ENCODE data around the gene ACADVL. TPM values are rescaled to one million over a fixed set of nuclear protein-coding genes. Genes with fewer than 3 reads are reported as not detected.

ACADVL gene
- total and polyA plus RNA-seq, 2 of the 4 experiments (the other 2 are of a cell fraction), result 139 to 752 TPM

Small RNA genes within 50 kb of the gene (microRNA-seq; reads per million reads assigned to microRNA genes)
- not detected for gene AC120057.4 (ENCODE audit: insufficient read depth, insufficient read length)
- gene MIR324 (ENCODE audit: insufficient read depth in 1 of 2, insufficient read length in 1 of 2, unreplicated experiment in 1 of 2), result 432 to 1,785 reads per million in 2 experiments
- gene RF00019 (ENCODE audit: insufficient read depth, insufficient read length), result not detected

Small RNA genes within 50 kb of the gene (small RNA-seq; reads per million reads assigned to genes)
- gene AC120057.4 (0 reads per million in 5 experiments), gene MIR324 (29.3 to 4,859 (median 1,963) reads per million in 5 experiments), gene RF00019 (0 reads per million in 5 experiments)

Other genes starting within 250 kb of the ACADVL start
Only the 30 nearest of the 33 such genes appear.
- 31.1 and 42.3 TPM in 2 replicates for gene RNASEK, start 207.3 kb upstream of the ACADVL start, total RNA-seq (2012; rRNA removed)
- 165 and 183 TPM in 2 replicates for gene RNASEK, start 207.3 kb upstream of the ACADVL start, polyA plus RNA-seq (2012; rRNA removed)
- not detected in 2 replicates for gene BCL6B, start 196.9 kb upstream of the ACADVL start, total RNA-seq (2012; rRNA removed)
- gene BCL6B, start 196.9 kb upstream of the ACADVL start, polyA plus RNA-seq (2012; rRNA removed), result not detected in 2 replicates
- gene SLC16A13, start 183.9 kb upstream of the ACADVL start, total RNA-seq (2012; rRNA removed), result under 0.01 and 0.18 TPM in 2 replicates
- gene SLC16A13, start 183.9 kb upstream of the ACADVL start, polyA plus RNA-seq (2012; rRNA removed), result 2.2 and 2.3 TPM in 2 replicates
- not detected in 2 replicates for gene SLC16A11, start 175.8 kb upstream of the ACADVL start, total RNA-seq (2012; rRNA removed)
- not detected in 2 replicates for gene SLC16A11, start 175.8 kb upstream of the ACADVL start, polyA plus RNA-seq (2012; rRNA removed)
- gene CLEC10A, start 139.7 kb upstream of the ACADVL start, total RNA-seq (2012; rRNA removed), result not detected in 2 replicates
- gene CLEC10A, start 139.7 kb upstream of the ACADVL start, polyA plus RNA-seq (2012; rRNA removed), result not detected in 2 replicates
- not detected in 2 replicates for gene ASGR2, start 105.1 kb upstream of the ACADVL start, total RNA-seq (2012; rRNA removed)
- gene ASGR2, start 105.1 kb upstream of the ACADVL start, polyA plus RNA-seq (2012; rRNA removed), result not detected in 2 replicates
- 1.3 and 1.9 TPM in 2 replicates for gene ASGR1, start 40.6 kb upstream of the ACADVL start, total RNA-seq (2012; rRNA removed)
- gene ASGR1, start 40.6 kb upstream of the ACADVL start, polyA plus RNA-seq (2012; rRNA removed), result 3.8 and 4.2 TPM in 2 replicates
- gene DLG4, start 102 bp upstream of the ACADVL start, total RNA-seq (2012; rRNA removed), result 8.1 and 8.2 TPM in 2 replicates
- gene DLG4, start 102 bp upstream of the ACADVL start, polyA plus RNA-seq (2012; rRNA removed), result 28.5 and 30.5 TPM in 2 replicates
- gene DVL2, start 14.6 kb downstream of the ACADVL start, total RNA-seq (2012; rRNA removed), result 20.3 and 21.3 TPM in 2 replicates
- 10.5 and 11.8 TPM in 2 replicates for gene DVL2, start 14.6 kb downstream of the ACADVL start, polyA plus RNA-seq (2012; rRNA removed)
- gene PHF23, start 19.5 kb downstream of the ACADVL start, total RNA-seq (2012; rRNA removed), result 44.8 and 45.5 TPM in 2 replicates
- gene PHF23, start 19.5 kb downstream of the ACADVL start, polyA plus RNA-seq (2012; rRNA removed), result 54.4 and 58.5 TPM in 2 replicates
- gene GABARAP, start 22.5 kb downstream of the ACADVL start, total RNA-seq (2012; rRNA removed), result 70.8 and 77.8 TPM in 2 replicates
- gene GABARAP, start 22.5 kb downstream of the ACADVL start, polyA plus RNA-seq (2012; rRNA removed), result 702 and 780 TPM in 2 replicates
- gene CTDNEP1, start 31.8 kb downstream of the ACADVL start, total RNA-seq (2012; rRNA removed), result 18.3 and 23.8 TPM in 2 replicates
- gene CTDNEP1, start 31.8 kb downstream of the ACADVL start, polyA plus RNA-seq (2012; rRNA removed), result 132 TPM in 2 replicates
- 46.6 and 48.0 TPM in 2 replicates for gene ELP5, start 32.3 kb downstream of the ACADVL start, total RNA-seq (2012; rRNA removed)
- 38.6 and 39.3 TPM in 2 replicates for gene ELP5, start 32.3 kb downstream of the ACADVL start, polyA plus RNA-seq (2012; rRNA removed)
- 0.56 and 1.4 TPM in 2 replicates for gene CLDN7, start 42.5 kb downstream of the ACADVL start, total RNA-seq (2012; rRNA removed)
- 1.4 and 2.8 TPM in 2 replicates for gene CLDN7, start 42.5 kb downstream of the ACADVL start, polyA plus RNA-seq (2012; rRNA removed)
- gene SLC2A4, start 61.8 kb downstream of the ACADVL start, total RNA-seq (2012; rRNA removed), result under 0.01 TPM in 1 of 2 replicates, not detected in the other
- gene SLC2A4, start 61.8 kb downstream of the ACADVL start, polyA plus RNA-seq (2012; rRNA removed), result 0.07 TPM in 2 replicates
- gene YBX2, start 74.7 kb downstream of the ACADVL start, total RNA-seq (2012; rRNA removed), result not detected in 2 replicates
- 0.17 TPM in 1 of 2 replicates, not detected in the other for gene YBX2, start 74.7 kb downstream of the ACADVL start, polyA plus RNA-seq (2012; rRNA removed)
- gene EIF5A, start 87.7 kb downstream of the ACADVL start, total RNA-seq (2012; rRNA removed), result 718 and 883 TPM in 2 replicates
- 660 and 782 TPM in 2 replicates for gene EIF5A, start 87.7 kb downstream of the ACADVL start, polyA plus RNA-seq (2012; rRNA removed)
- 36.2 and 37.5 TPM in 2 replicates for gene GPS2, start 95.4 kb downstream of the ACADVL start, total RNA-seq (2012; rRNA removed)
- gene GPS2, start 95.4 kb downstream of the ACADVL start, polyA plus RNA-seq (2012; rRNA removed), result 47.5 and 50.9 TPM in 2 replicates
- 8.4 and 9.2 TPM in 2 replicates for gene NEURL4, start 109.4 kb downstream of the ACADVL start, total RNA-seq (2012; rRNA removed)
- gene NEURL4, start 109.4 kb downstream of the ACADVL start, polyA plus RNA-seq (2012; rRNA removed), result 23.3 and 26.3 TPM in 2 replicates
- under 0.01 and 0.83 TPM in 2 replicates for gene ACAP1, start 116.6 kb downstream of the ACADVL start, total RNA-seq (2012; rRNA removed)
- 2.1 and 2.3 TPM in 2 replicates for gene ACAP1, start 116.6 kb downstream of the ACADVL start, polyA plus RNA-seq (2012; rRNA removed)
- 10.6 and 10.8 TPM in 2 replicates for gene KCTD11, start 132.2 kb downstream of the ACADVL start, total RNA-seq (2012; rRNA removed)
- 14.4 and 16.4 TPM in 2 replicates for gene KCTD11, start 132.2 kb downstream of the ACADVL start, polyA plus RNA-seq (2012; rRNA removed)
- gene TMEM95, start 135.2 kb downstream of the ACADVL start, total RNA-seq (2012; rRNA removed), result not detected in 2 replicates
- gene TMEM95, start 135.2 kb downstream of the ACADVL start, polyA plus RNA-seq (2012; rRNA removed), result not detected in 2 replicates
- gene TNK1, start 161.2 kb downstream of the ACADVL start, total RNA-seq (2012; rRNA removed), result under 0.01 and 0.54 TPM in 2 replicates
- gene TNK1, start 161.2 kb downstream of the ACADVL start, polyA plus RNA-seq (2012; rRNA removed), result 0.44 and 0.55 TPM in 2 replicates
- gene PLSCR3, start 174.6 kb downstream of the ACADVL start, total RNA-seq (2012; rRNA removed), result 6.1 and 6.4 TPM in 2 replicates
- 116 and 131 TPM in 2 replicates for gene PLSCR3, start 174.6 kb downstream of the ACADVL start, polyA plus RNA-seq (2012; rRNA removed)
- gene TMEM256, start 184.2 kb downstream of the ACADVL start, total RNA-seq (2012; rRNA removed), result 35.3 and 38.4 TPM in 2 replicates
- gene TMEM256, start 184.2 kb downstream of the ACADVL start, polyA plus RNA-seq (2012; rRNA removed), result 174 and 252 TPM in 2 replicates
- gene NLGN2, start 187.9 kb downstream of the ACADVL start, total RNA-seq (2012; rRNA removed), result 1.7 and 1.8 TPM in 2 replicates
- 36.7 and 38.1 TPM in 2 replicates for gene NLGN2, start 187.9 kb downstream of the ACADVL start, polyA plus RNA-seq (2012; rRNA removed)
- not detected in 2 replicates for gene SPEM1, start 200.4 kb downstream of the ACADVL start, total RNA-seq (2012; rRNA removed)
- not detected in 2 replicates for gene SPEM1, start 200.4 kb downstream of the ACADVL start, polyA plus RNA-seq (2012; rRNA removed)
- not detected in 2 replicates for gene SPEM2, start 205.7 kb downstream of the ACADVL start, total RNA-seq (2012; rRNA removed)
- not detected in 2 replicates for gene SPEM2, start 205.7 kb downstream of the ACADVL start, polyA plus RNA-seq (2012; rRNA removed)
- gene SPEM3, start 208.9 kb downstream of the ACADVL start, total RNA-seq (2012; rRNA removed), result not detected in 2 replicates
- not detected in 2 replicates for gene SPEM3, start 208.9 kb downstream of the ACADVL start, polyA plus RNA-seq (2012; rRNA removed)
- 1.1 and 1.4 TPM in 2 replicates for gene TMEM102, start 215.5 kb downstream of the ACADVL start, total RNA-seq (2012; rRNA removed)
- gene TMEM102, start 215.5 kb downstream of the ACADVL start, polyA plus RNA-seq (2012; rRNA removed), result 2.2 and 2.3 TPM in 2 replicates

Data from IMR-90 (cell line).